H1 (cell line): ENCODE results near the gene POP7.

ENCODE experiments used
- EGR1 ChIP-seq: IDR thresholded peaks from 2 replicates; pipeline ENCODE4 v1.6.1; 2011; ENCODE audit warnings: low read depth, low read length, borderline replicate concordance
- JUN ChIP-seq: IDR thresholded peaks from 2 replicates; pipeline ENCODE4 v1.6.1; 2011; ENCODE audit warnings: low read depth, mild to moderate bottlenecking, improper control_type of control experiment, low read length
- JUND ChIP-seq: IDR thresholded peaks from 2 replicates; pipeline ENCODE4 v1.6.1; 2011; ENCODE audit warnings: mild to moderate bottlenecking, improper control_type of control experiment, low read length
- SP1 ChIP-seq: IDR thresholded peaks from 2 replicates; pipeline ENCODE4 v1.6.1; 2011; ENCODE audit warnings: low read depth, low read length
- TBP ChIP-seq: IDR thresholded peaks from 2 replicates; pipeline ENCODE4 v1.6.1; 2011; ENCODE audit warnings: low read depth, low read length, improper control_type of control experiment
- ZNF274 ChIP-seq: IDR thresholded peaks from 2 replicates; pipeline ENCODE4 v1.7.0; 2012; ENCODE audit warnings: low read length, borderline replicate concordance; ENCODE audit errors: extremely low read depth
- TF ChIP-seq, protein P1 (sequence below), 3 experiments: IDR thresholded peaks; 1 replicate in 2 of 3; 2 replicates in 1 of 3; pipeline versions ENCODE4 v1.5.1 to v1.6.1; 2011; ENCODE audit warnings: low read length in 3 of 3, mild to moderate bottlenecking in 3 of 3, inconsistent platforms in 2 of 3, low read depth in 1 of 3, moderate library complexity in 1 of 3; ENCODE audit not compliant: insufficient read depth in 1 of 3; ENCODE audit errors: control extremely low read depth in 1 of 3

GRCh38 chr7:100721505-100721812 is 15.5 kb downstream of the POP7 start:
- no peak for TF ChIP-seq TBP
- TF ChIP-seq EGR1: no peak
- TF ChIP-seq, protein P1, sequence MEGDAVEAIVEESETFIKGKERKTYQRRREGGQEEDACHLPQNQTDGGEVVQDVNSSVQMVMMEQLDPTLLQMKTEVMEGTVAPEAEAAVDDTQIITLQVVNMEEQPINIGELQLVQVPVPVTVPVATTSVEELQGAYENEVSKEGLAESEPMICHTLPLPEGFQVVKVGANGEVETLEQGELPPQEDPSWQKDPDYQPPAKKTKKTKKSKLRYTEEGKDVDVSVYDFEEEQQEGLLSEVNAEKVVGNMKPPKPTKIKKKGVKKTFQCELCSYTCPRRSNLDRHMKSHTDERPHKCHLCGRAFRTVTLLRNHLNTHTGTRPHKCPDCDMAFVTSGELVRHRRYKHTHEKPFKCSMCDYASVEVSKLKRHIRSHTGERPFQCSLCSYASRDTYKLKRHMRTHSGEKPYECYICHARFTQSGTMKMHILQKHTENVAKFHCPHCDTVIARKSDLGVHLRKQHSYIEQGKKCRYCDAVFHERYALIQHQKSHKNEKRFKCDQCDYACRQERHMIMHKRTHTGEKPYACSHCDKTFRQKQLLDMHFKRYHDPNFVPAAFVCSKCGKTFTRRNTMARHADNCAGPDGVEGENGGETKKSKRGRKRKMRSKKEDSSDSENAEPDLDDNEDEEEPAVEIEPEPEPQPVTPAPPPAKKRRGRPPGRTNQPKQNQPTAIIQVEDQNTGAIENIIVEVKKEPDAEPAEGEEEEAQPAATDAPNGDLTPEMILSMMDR (IDR thresholded peaks at IDR 0.05; ENCODE audit: control extremely low read depth in 1 of 3, insufficient read depth in 1 of 3, low read depth in 1 of 3, low read length in 3 of 3): no peak
- no peak for TF ChIP-seq JUN
- no peak for TF ChIP-seq JUND
- TF ChIP-seq SP1: no peak
- no peak for TF ChIP-seq ZNF274
